ENCODE measurements around the gene PLD4.

PLD4 gene

GRCh38 chr14:104954746-104955395, 30.2 kb downstream of the PLD4 start:
- Histone ChIP-seq H3K27ac (ENCODE audit: low read depth, low read length, severe bottlenecking) (no peak overlapping the region), H3K36me3 (ENCODE audit: control insufficient read depth, insufficient read depth, low read length) (peaks cover 9% of the 10 kb centered on the region), H3K4me1 (ENCODE audit: control insufficient read depth, insufficient read depth, low read length, poor library complexity, severe bottlenecking) (no peaks in the 10 kb centered on the region), H3K9me3 (ENCODE audit: control insufficient read depth, low read length) (no peaks in the 10 kb centered on the region), H3K4me3 (ENCODE audit: extremely low read depth, insufficient read depth, low read length, poor library complexity, severe bottlenecking) (no peak overlapping the region)
- WGBS, 2 experiments (ENCODE audit: insufficient coverage in 2 of 2), result 92 to 95% methylated on average over 8 to 11 of the region's 13 CpGs

DNA sequence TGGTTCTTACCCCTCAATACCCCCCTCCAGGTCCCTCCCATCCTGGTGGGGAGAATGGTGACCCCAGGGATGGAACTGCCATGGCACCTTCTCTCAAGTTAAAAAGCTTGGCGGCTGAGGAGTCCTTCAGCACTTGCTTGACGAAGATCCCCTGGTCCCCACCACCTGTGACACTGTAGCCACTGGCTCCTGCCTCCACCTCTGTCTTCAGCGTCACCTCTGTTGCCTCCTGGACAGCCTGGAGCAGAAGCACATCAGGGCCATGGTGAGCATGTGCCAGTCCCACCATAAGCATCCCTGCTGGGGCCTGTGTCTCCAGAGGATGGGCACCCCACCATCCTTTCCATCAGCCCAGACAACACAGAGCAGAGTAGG, 30.7 kb downstream of the PLD4 start:
- Histone ChIP-seq H3K4me3 (ENCODE audit: extremely low read depth, insufficient read depth, low read length, poor library complexity, severe bottlenecking) (no peak overlapping the region), H3K4me1 (ENCODE audit: control insufficient read depth, insufficient read depth, low read length, poor library complexity, severe bottlenecking) (no peaks in the 10 kb centered on the region), H3K9me3 (ENCODE audit: control insufficient read depth, low read length) (no peaks in the 10 kb centered on the region), H3K27ac (ENCODE audit: low read depth, low read length, severe bottlenecking) (no peak overlapping the region), H3K36me3 (ENCODE audit: control insufficient read depth, insufficient read depth, low read length) (peaks cover 9% of the 10 kb centered on the region)
- WGBS, 2 experiments (ENCODE audit: insufficient coverage in 2 of 2), result 89 to 97% methylated on average over 3 of the region's 3 CpGs

DNA sequence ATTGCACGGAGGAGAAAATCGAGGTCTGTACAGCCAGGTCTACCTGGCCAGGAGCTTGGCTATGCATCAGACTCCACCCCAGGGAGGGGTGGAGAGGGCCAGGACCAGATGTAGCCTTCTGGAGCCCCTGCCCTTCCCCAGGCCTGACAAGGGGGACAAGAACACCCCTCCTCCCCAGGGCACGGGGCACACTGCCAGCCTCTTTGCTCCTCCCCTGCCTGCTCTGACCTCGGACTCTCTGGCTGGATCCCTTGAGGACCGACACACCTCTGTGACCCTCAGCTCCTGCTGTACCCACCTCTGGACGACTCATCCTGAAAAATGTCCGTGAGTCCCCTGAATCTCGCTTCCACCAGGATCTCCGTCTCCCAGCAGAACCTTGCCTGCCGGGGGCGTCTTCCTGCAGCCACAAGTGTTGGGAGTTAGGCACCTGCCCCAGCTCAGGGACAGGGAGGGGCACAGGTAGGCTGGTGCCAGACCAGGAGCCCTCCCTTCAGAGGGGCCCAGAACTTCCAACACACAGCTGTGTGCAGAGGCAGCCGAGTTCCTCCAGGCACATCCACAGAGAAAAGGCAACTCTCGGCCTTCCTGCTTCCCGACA, 31.7 kb downstream of the PLD4 start:
- Histone ChIP-seq H3K9me3 (ENCODE audit: control insufficient read depth, low read length) (no peaks in the 10 kb centered on the region), H3K4me1 (ENCODE audit: control insufficient read depth, insufficient read depth, low read length, poor library complexity, severe bottlenecking) (no peaks in the 10 kb centered on the region), H3K36me3 (ENCODE audit: control insufficient read depth, insufficient read depth, low read length) (peaks cover 9% of the 10 kb centered on the region), H3K27ac (ENCODE audit: low read depth, low read length, severe bottlenecking) (no peak overlapping the region), H3K4me3 (ENCODE audit: extremely low read depth, insufficient read depth, low read length, poor library complexity, severe bottlenecking) (no peak overlapping the region)
- 93 to 96% methylated on average over 8 to 11 of the region's 14 CpGs for WGBS, 2 experiments (ENCODE audit: insufficient coverage in 2 of 2)

DNA sequence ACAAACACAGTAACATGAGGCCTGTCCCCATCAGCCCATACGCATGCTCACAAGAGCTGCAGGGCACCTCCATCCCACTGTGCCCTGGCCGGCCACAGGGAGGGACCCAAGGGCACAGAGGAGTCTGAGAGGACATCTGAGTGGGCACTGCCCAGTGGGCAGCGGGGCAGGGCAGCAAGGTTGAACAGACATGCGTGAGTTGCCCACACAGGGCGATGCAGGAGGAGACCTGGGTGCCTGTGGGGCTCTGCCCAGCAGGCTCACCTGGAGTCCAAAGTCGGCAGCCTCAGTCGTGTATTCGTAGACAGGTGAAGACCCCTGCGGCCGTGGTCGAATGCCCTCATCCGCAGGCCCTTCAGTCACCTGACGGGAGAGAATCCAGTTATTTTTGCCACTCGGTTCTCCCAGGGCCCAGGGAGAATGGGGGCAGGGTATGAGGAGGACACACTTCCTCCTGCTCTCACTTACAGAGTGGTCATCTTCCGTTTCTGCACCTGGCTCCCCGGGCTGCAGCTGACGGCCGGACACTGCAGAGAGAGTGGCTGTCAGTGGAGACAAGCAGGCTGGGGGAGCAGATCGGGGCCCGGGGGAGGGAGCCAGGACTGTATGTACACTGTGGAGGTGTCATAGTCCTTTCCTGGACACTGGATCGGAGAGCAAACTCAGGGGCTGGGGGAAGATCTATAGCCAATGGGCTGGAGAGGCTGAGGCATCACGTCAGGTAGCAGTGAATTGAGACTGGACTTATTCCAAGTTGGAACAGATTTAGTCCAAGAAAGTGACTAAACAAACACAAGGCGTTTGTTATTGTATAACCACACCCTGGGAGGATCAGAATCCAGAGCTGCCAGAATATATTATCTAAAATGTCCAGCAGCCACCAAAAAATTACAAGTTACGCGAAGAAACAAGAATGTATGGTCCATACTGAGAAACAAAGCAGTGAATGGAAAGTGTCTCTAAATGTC, 32.8 kb downstream of the PLD4 start:
- peaks cover 9% of the 10 kb centered on the region for H3K36me3 ChIP-seq (ENCODE audit: control insufficient read depth, insufficient read depth, low read length)
- no peak overlapping the region for H3K27ac ChIP-seq (ENCODE audit: low read depth, low read length, severe bottlenecking)
- no peak overlapping the region for H3K4me3 ChIP-seq (ENCODE audit: extremely low read depth, insufficient read depth, low read length, poor library complexity, severe bottlenecking)
- WGBS, 2 experiments (ENCODE audit: insufficient coverage in 2 of 2), result 86 to 92% methylated on average over 16 to 23 of the region's 25 CpGs
- no peaks in the 10 kb centered on the region for H3K4me1 ChIP-seq (ENCODE audit: control insufficient read depth, insufficient read depth, low read length, poor library complexity, severe bottlenecking)
- no peaks in the 10 kb centered on the region for H3K9me3 ChIP-seq (ENCODE audit: control insufficient read depth, low read length)

DNA sequence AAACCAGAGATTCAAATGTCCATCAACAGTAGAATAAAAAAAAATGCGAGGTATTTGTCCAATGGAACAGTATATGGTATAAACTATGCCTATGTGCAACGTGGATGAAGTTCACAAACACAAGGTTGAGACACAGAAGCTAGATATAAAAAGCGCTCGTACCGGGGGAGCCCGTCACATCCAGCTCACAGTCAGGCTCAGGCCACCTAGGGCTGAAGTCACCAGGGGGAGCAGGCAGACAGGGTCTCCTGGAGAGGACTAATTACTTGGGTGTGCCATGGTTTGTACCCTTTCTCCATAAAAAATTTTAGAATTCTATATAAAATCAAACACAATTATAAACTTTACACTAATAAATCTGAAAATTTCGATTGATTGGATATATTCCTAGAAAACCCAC, 39.9 kb downstream of the PLD4 start:
- no peak overlapping the region for H3K4me3 ChIP-seq (ENCODE audit: extremely low read depth, insufficient read depth, low read length, poor library complexity, severe bottlenecking)
- 85 to 91% methylated on average over 3 to 6 of the region's 7 CpGs for WGBS, 2 experiments (ENCODE audit: insufficient coverage in 2 of 2)
- no peaks in the 10 kb centered on the region for H3K36me3 ChIP-seq (ENCODE audit: control insufficient read depth, insufficient read depth, low read length)
- no peak overlapping the region for H3K27ac ChIP-seq (ENCODE audit: low read depth, low read length, severe bottlenecking)
- no peaks in the 10 kb centered on the region for H3K9me3 ChIP-seq (ENCODE audit: control insufficient read depth, low read length)
- peaks cover 24% of the 10 kb centered on the region for H3K4me1 ChIP-seq (ENCODE audit: control insufficient read depth, insufficient read depth, low read length, poor library complexity, severe bottlenecking)

DNA sequence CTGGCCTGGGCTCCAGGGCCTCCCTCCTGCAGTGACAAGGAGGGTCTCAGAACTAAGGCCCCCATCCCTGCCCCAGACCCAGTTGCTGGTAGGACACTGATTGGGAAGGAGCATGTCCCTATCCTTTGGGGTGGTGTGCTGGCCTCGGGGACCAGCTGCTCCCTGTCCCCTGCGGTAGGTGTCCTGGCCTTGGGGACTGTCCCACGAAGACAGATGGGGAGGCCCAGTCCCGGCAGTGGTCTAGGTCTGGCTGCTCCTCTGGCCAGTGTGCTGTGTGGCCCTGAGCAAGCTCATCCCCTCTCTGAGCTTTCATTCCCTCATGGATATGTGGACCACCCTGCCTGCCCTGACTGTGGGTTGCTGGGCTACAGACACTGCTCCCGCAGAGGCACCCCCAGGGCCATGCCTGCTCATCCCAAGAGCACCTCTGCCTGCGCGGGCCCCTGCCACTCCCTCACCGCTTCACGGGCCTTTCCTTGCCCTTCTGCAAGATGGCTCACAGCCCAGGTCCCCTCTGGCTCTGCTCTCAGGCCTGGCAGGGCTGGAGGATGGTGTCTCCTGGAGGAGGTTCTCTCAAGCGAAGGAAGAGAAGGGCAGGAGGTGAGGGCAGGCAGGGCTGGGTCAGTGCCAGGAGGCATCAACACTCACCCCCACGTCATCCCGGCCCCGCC, 41.0 kb downstream of the PLD4 start:
- WGBS, 2 experiments (ENCODE audit: insufficient coverage in 2 of 2), result 88 to 95% methylated on average over 8 to 13 of the region's 13 CpGs
- H3K36me3 ChIP-seq (ENCODE audit: control insufficient read depth, insufficient read depth, low read length), result no peaks in the 10 kb centered on the region
- H3K27ac ChIP-seq (ENCODE audit: low read depth, low read length, severe bottlenecking), result no peak overlapping the region
- H3K4me3 ChIP-seq (ENCODE audit: extremely low read depth, insufficient read depth, low read length, poor library complexity, severe bottlenecking), result no peak overlapping the region
- H3K4me1 ChIP-seq (ENCODE audit: control insufficient read depth, insufficient read depth, low read length, poor library complexity, severe bottlenecking), result peaks cover 35% of the 10 kb centered on the region
- H3K9me3 ChIP-seq (ENCODE audit: control insufficient read depth, low read length), result no peaks in the 10 kb centered on the region

DNA sequence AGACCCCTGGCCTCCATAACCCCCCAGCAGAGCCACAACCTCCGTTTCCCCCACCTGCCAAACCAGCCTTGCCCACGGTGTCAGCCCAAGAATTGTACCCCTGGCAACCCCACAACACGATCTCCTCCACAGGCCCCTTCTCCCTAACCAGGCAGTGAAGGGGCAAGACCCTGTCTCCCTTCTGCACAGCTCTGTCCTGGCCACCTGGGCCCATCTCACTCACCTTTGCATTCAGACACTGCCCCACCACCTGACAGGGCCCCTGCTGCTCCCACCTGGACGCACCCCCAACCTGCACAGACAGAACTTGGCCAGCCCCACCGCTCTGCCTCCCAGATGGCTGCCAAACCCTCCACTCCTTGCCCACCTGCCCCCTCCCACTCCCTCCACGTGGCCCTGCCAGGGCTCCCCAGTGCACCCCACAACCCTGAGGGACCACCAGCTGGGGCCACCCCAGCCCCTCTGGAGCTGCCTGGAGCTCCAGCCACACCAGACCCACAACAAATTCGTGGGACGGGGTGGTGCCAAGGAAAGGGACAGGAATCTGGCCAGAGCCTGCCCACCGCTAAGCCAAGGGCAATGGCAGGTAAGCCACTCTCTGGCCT, 41.7 kb downstream of the PLD4 start:
- Histone ChIP-seq H3K9me3 (ENCODE audit: control insufficient read depth, low read length) (no peaks in the 10 kb centered on the region), H3K36me3 (ENCODE audit: control insufficient read depth, insufficient read depth, low read length) (no peaks in the 10 kb centered on the region), H3K4me3 (ENCODE audit: extremely low read depth, insufficient read depth, low read length, poor library complexity, severe bottlenecking) (no peak overlapping the region), H3K4me1 (ENCODE audit: control insufficient read depth, insufficient read depth, low read length, poor library complexity, severe bottlenecking) (peaks cover 41% of the 10 kb centered on the region), H3K27ac (ENCODE audit: low read depth, low read length, severe bottlenecking) (no peak overlapping the region)
- WGBS, 2 experiments (ENCODE audit: insufficient coverage in 2 of 2), result 86 to 93% methylated on average over 6 to 8 of the region's 9 CpGs

DNA sequence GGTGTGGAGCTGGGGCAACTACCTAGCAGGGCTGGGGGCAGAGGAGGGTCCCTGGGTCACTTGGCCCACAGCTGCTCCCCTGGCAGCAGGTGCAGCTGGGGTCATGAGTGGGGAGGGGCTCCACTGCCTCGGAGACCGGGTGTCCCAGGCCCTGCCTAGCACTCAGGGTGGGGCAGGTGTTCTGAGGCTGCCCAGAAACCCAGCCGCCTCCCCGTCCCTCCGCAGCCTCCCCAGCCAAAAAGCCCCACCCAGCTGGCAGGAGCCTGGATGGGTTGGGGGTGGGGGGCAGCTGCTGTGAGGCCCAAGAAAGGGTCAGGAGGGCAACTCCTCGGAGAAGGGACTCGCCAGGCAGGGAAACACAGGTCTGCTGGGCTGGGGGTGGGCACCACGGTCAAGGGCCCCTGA, 42.3 kb downstream of the PLD4 start:
- H3K4me3 ChIP-seq (ENCODE audit: extremely low read depth, insufficient read depth, low read length, poor library complexity, severe bottlenecking), result no peak overlapping the region
- no peaks in the 10 kb centered on the region for H3K36me3 ChIP-seq (ENCODE audit: control insufficient read depth, insufficient read depth, low read length)
- H3K27ac ChIP-seq (ENCODE audit: low read depth, low read length, severe bottlenecking), result no peak overlapping the region
- no peaks in the 10 kb centered on the region for H3K9me3 ChIP-seq (ENCODE audit: control insufficient read depth, low read length)
- H3K4me1 ChIP-seq (ENCODE audit: control insufficient read depth, insufficient read depth, low read length, poor library complexity, severe bottlenecking), result peaks cover 47% of the 10 kb centered on the region
- 76 to 80% methylated on average over 5 to 7 of the region's 8 CpGs for WGBS, 2 experiments (ENCODE audit: insufficient coverage in 2 of 2)

DNA sequence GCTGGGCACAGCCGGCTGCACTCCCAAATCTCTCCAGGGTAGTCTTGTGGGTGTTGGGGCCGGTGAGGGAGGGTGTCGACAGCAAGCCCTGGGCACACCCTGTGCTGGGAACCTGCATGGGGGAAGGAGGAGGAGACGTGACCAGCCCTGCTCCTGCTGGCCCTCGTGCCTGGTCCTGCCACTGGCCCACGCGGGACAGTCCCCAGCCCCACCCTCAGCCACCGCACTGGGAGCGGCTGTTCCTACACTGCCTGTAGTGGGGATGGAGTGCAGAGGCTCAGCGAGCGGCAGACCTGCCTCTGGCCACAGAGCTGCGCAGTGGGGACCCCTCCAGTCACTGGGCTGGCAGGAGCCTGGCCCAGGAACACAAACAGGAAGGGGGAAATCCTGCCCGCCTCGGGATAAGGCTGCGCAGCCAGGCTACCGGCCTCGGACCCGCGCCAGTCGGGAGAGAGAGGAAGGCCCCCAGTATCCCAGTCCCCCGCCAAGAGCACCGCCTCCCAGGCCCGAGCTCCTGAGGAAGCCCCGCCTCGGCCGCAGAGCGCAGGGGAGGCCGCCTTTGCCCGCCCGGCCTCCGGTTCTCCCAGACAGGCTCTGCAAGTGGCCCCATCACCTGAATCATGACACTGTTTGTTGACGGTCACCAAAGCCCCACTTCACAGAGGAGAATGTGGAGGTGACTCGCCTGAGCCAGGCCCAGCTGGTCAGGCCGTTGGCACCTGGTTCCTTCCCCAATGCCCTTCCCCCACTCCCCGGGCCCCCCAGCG, 42.9 kb downstream of the PLD4 start:
- no peaks in the 10 kb centered on the region for H3K9me3 ChIP-seq (ENCODE audit: control insufficient read depth, low read length)
- H3K36me3 ChIP-seq (ENCODE audit: control insufficient read depth, insufficient read depth, low read length), result no peaks in the 10 kb centered on the region
- peaks cover 53% of the 10 kb centered on the region for H3K4me1 ChIP-seq (ENCODE audit: control insufficient read depth, insufficient read depth, low read length, poor library complexity, severe bottlenecking)
- WGBS, 2 experiments (ENCODE audit: insufficient coverage in 2 of 2), result 7 to 8% methylated on average over 22 to 30 of the region's 36 CpGs
- H3K4me3 ChIP-seq (ENCODE audit: extremely low read depth, insufficient read depth, low read length, poor library complexity, severe bottlenecking), result peak overlapping the region; percentile 21
- H3K27ac ChIP-seq (ENCODE audit: low read depth, low read length, severe bottlenecking), result no peak overlapping the region

DNA sequence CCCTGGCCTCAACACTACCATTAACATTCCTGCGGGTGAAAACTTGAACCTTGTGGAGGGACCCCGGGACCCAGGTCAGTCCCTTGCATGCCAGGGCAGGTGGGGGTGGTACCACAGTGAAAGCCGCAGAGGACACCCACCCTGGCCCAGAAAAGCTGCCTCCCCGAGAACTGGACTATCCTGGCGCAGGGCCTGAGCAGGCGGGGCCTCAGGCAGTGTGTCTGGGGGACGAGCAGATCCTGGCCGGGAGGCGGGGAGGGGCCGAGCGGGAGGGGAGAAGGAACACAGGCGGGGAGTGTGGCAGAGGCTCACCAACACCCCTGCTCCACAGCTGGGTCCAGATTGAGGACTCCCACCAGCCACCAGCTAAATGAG, 43.5 kb downstream of the PLD4 start:
- Histone ChIP-seq H3K4me3 (ENCODE audit: extremely low read depth, insufficient read depth, low read length, poor library complexity, severe bottlenecking) (peak overlapping the region; percentile 21), H3K36me3 (ENCODE audit: control insufficient read depth, insufficient read depth, low read length) (no peaks in the 10 kb centered on the region), H3K27ac (ENCODE audit: low read depth, low read length, severe bottlenecking) (no peak overlapping the region), H3K4me1 (ENCODE audit: control insufficient read depth, insufficient read depth, low read length, poor library complexity, severe bottlenecking) (peaks cover 58% of the 10 kb centered on the region), H3K9me3 (ENCODE audit: control insufficient read depth, low read length) (no peaks in the 10 kb centered on the region)
- WGBS, 2 experiments (ENCODE audit: insufficient coverage in 2 of 2), result 28% methylated on average over 5 to 7 of the region's 12 CpGs

Data from mesodermal cell (in vitro differentiated cells).